Suprapubic skin (tissue), 3 donors: ENCODE results near the gene IL36RN.

Experiments used
- POLR2A ChIP-seq, 2 donors: fragments of 450-650 bp; IDR thresholded peaks; one replicate each; pipeline ENCODE4 v1.6.1; 2017; ENCODE audit warnings: antibody characterized with exemption in 2 of 2, mild to moderate bottlenecking in 2 of 2, moderate library complexity in 2 of 2
- TF ChIP-seq, protein P1 (sequence below), 2 donors: fragments of 200-600 bp in 1 of 2; fragments of 450-650 bp in 1 of 2; sonication (generic) in 1 of 2; IDR thresholded peaks; one replicate each; pipeline ENCODE4 v1.5.1; 2016 to 2019; ENCODE audit warnings: antibody characterized with exemption in 2 of 2, mild to moderate bottlenecking in 1 of 2, moderate library complexity in 1 of 2

- TF ChIP-seq, protein P1, sequence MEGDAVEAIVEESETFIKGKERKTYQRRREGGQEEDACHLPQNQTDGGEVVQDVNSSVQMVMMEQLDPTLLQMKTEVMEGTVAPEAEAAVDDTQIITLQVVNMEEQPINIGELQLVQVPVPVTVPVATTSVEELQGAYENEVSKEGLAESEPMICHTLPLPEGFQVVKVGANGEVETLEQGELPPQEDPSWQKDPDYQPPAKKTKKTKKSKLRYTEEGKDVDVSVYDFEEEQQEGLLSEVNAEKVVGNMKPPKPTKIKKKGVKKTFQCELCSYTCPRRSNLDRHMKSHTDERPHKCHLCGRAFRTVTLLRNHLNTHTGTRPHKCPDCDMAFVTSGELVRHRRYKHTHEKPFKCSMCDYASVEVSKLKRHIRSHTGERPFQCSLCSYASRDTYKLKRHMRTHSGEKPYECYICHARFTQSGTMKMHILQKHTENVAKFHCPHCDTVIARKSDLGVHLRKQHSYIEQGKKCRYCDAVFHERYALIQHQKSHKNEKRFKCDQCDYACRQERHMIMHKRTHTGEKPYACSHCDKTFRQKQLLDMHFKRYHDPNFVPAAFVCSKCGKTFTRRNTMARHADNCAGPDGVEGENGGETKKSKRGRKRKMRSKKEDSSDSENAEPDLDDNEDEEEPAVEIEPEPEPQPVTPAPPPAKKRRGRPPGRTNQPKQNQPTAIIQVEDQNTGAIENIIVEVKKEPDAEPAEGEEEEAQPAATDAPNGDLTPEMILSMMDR (IDR thresholded peaks at IDR 0.05): no peak
- TF ChIP-seq POLR2A (IDR thresholded peaks at IDR 0.05): no peak
Observed at GRCh38 chr2:113060396-113060795, 1.4 kb downstream of the IL36RN start.
